A673 (cell line): ENCODE measurements around the gene ANLN. TPM values are rescaled to one million over a fixed set of nuclear protein-coding genes. Genes with fewer than 3 reads are reported as not detected.

Experiments used
- BruUV-seq: library from RNA; stranded (reverse); fragments of 400-500 nt; replicated peaks from 2 replicates; lab custom pipeline; 2021; lab: Mats Ljungman, UMichigan
- CTCF ChIA-PET: fragments of 300-600 bp; sonication (Branson Sonifier 250); formaldehyde crosslinking; loops from one replicate; lab custom pipeline; 2022; ENCODE audit warnings: antibody characterized with exemption; lab: Charles Lee
- POLR2A ChIA-PET: fragments of 300-600 bp; sonication (Branson Sonifier 250); formaldehyde crosslinking; loops from one replicate; lab custom pipeline; 2022; ENCODE audit warnings: antibody characterized with exemption; ENCODE audit not compliant: low non-redundant PET; lab: Charles Lee
- DNase-seq: peaks from one replicate; pipeline ENCODE4 v3.0.0-alpha.2; 2015; ENCODE audit warnings: low spot score
- H3K27ac ChIP-seq: fragments of 200-600 bp; sonication (generic); 2 replicates; pipeline ENCODE4 v1.5.1; 2016; ENCODE audit warnings: mixed run types, low read depth, mild to moderate bottlenecking, mixed read lengths, antibody characterized with exemption, low read length; ENCODE audit not compliant: poor library complexity, severe bottlenecking
- H3K27me3 ChIP-seq: fragments of 200-600 bp; sonication (generic); replicated peaks from 2 replicates; pipeline ENCODE4 v1.6.1; 2017; ENCODE audit warnings: mixed run types, low read depth, mild to moderate bottlenecking, mixed read lengths, antibody characterized with exemption, low read length; ENCODE audit not compliant: insufficient read depth, poor library complexity
- H3K36me3 ChIP-seq: fragments of 200-600 bp; sonication (generic); 2 replicates; pipeline ENCODE4 v1.6.1; 2016; ENCODE audit warnings: mixed run types, mild to moderate bottlenecking, mixed read lengths, antibody characterized with exemption, low read length; ENCODE audit not compliant: insufficient read depth, poor library complexity, severe bottlenecking
- H3K4me1 ChIP-seq: fragments of 200-600 bp; sonication (generic); 2 replicates; pipeline ENCODE4 v1.6.1; 2017; ENCODE audit warnings: mixed run types, mild to moderate bottlenecking, mixed read lengths, antibody characterized with exemption, low read length; ENCODE audit not compliant: insufficient read depth, poor library complexity, severe bottlenecking
- H3K4me3 ChIP-seq: fragments of 200-600 bp; sonication (generic); 2 replicates; pipeline ENCODE4 v1.5.1; 2016; ENCODE audit warnings: low read depth, mixed run types, mild to moderate bottlenecking, mixed read lengths, low read length; ENCODE audit not compliant: poor library complexity, severe bottlenecking
- H3K9me3 ChIP-seq: fragments of 200-600 bp; sonication (generic); 2 replicates; pipeline ENCODE4 v1.6.1; 2016; ENCODE audit warnings: mixed run types, low read depth, mild to moderate bottlenecking, mixed read lengths, antibody characterized with exemption, low read length; ENCODE audit not compliant: poor library complexity, severe bottlenecking
- CTCF ChIP-seq: fragments of 300-800, 200-600 bp; sonication (generic); conservative IDR thresholded peaks from 2 replicates; pipeline ENCODE4 v1.5.1; 2017; ENCODE audit warnings: low read depth, mild to moderate bottlenecking, antibody characterized with exemption, low read length, moderate library complexity, mixed read lengths
- EZH2 ChIP-seq: fragments of 200-600 bp; sonication (generic); IDR thresholded peaks from 2 replicates; pipeline ENCODE4 v1.6.1; 2017; ENCODE audit warnings: borderline replicate concordance, low read depth, mild to moderate bottlenecking, mixed read lengths, antibody characterized with exemption, low read length; ENCODE audit not compliant: poor library complexity, severe bottlenecking
- intact Hi-C: fragments of 100-400 bp; cut with micrococcal nuclease; formaldehyde crosslinking; loops from one replicate; pipeline ENCODE4 v1.10.0; 2022; ENCODE audit not compliant: unreplicated experiment
- total RNA-seq: library from RNA; stranded (reverse); gene quantifications from 2 replicates; pipeline ENCODE4 v1.2.3, GENCODE V29; 2021

The ANLN gene
- total RNA-seq, 1 experiment from 2014 or later = 164 TPM

- TF ChIP-seq EZH2 (no peak), CTCF (no peak)
- Histone ChIP-seq H3K27ac (no peak overlapping the region), H3K9me3 (no peaks in the 10 kb centered on the region), H3K4me1 (peaks cover 3% of the 10 kb centered on the region), H3K4me3 (no peak overlapping the region), H3K36me3 (no peaks in the 10 kb centered on the region), H3K27me3 (no peaks in the 10 kb centered on the region)
- ChIA-PET POLR2A (no interaction called here), CTCF (no interaction called here)
- no TSS peak for BruUV-seq
- no peak for DNase-seq
- intact Hi-C loops = no loop called here
Measured at GRCh38 chr7:36361227-36361626, 28.4 kb upstream of the ANLN start.

DNA sequence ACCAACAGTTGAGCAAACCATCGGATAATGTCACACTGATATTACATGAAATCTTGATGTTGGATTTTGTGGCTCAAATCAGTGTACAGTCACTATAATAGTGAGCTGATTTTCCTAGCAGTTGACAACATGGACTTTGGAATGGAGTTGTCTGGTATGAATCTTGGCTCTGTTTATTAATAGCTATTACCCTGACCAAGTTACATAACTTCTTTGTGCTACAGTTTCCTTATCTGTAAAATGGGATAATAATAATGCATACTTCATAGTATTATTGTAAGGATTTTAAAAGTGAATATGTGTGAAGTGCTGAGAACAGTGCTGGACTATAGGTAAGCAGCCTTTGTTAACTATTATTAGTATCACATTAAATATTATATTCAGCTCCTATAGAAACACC lies 26.1 kb upstream of the ANLN start:
- H3K4me1 ChIP-seq = peaks cover 4% of the 10 kb centered on the region
- no peak for DNase-seq
- H3K4me3 ChIP-seq = no peak overlapping the region
- no peaks in the 10 kb centered on the region for H3K36me3 ChIP-seq
- no TSS peak for BruUV-seq
- intact Hi-C loops = no loop called here
- H3K27me3 ChIP-seq = no peaks in the 10 kb centered on the region
- CTCF ChIA-PET = no interaction called here
- no peaks in the 10 kb centered on the region for H3K9me3 ChIP-seq
- POLR2A ChIA-PET = no interaction called here
- H3K27ac ChIP-seq = no peak overlapping the region
- TF ChIP-seq EZH2 (no peak), CTCF (no peak)

DNA sequence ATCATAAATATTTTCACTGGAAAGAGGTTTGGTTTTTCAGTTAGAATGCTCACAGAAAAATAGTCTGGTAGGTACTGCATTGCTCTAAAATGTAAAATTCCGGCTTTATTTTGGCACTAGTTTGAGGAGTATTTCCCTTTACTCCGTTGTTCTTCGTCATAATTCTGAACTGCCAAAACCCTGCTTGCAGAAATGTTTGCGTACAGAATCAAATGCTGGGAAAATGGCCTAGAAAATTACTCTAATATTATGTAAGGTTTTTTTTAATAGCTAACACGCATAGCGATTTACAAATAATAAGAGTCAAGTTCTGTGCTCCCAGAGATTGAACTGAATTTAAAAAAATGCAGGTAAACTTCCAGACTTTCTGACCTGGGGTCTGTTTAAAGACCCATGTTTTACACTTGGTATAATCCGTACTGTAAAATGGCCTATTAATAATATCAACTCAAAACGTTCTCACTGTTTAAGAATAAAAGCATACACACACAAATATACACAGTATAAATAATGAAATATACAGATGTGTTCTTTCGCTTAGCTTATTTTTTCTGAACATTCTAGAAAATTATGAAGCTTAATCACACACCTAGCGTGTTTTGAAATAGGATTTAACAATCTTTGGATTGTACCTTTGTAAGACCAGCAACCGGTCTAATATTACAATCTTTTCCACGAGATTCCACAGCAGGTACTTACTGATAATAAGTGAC lies 23.5 kb upstream of the ANLN start:
- ChIA-PET POLR2A (interaction anchor here (0.7 kb wide), 1 partner anchor 1328 kb away, joined by 3 read pairs; no protein-coding TSS in a partner anchor), CTCF (interaction anchor here (0.6 kb wide), 1 partner anchor 47 kb away, joined by 3 read pairs; no protein-coding TSS in a partner anchor)
- Histone ChIP-seq H3K9me3 (no peaks in the 10 kb centered on the region), H3K27me3 (no peaks in the 10 kb centered on the region), H3K4me3 (peak overlapping the region; percentile 94), H3K36me3 (no peaks in the 10 kb centered on the region), H3K27ac (peak overlapping the region; percentile 79), H3K4me1 (peaks cover 4% of the 10 kb centered on the region)
- TF ChIP-seq EZH2 (no peak), CTCF (no peak)
- no peak for DNase-seq
- intact Hi-C loops = no loop called here
- BruUV-seq = TSS peak; percentile 42
